HG03575 (cell line): ENCODE data around the gene ATP11A.

ENCODE experiments used
- ATAC-seq: cut with Tn5 transposase; IDR thresholded peaks from one replicate; pipeline ENCODE4 v1.9.1; 2021; ENCODE audit not compliant: unreplicated experiment, insufficient number of reproducible peaks, low FRiP score; ENCODE audit errors: extremely low read depth

ATP11A gene

GRCh38 chr13:112718318-112718717, 28.5 kb downstream of the ATP11A start:
- no peak for ATAC-seq

GRCh38 chr13:112719016-112719415, 29.2 kb downstream of the ATP11A start:
- ATAC-seq = no peak

GRCh38 chr13:112719556-112719955, 29.7 kb downstream of the ATP11A start:
- no peak for ATAC-seq

- ATAC-seq = no peak
Observed at GRCh38 chr13:112720251-112720650, 30.4 kb downstream of the ATP11A start.

GRCh38 chr13:112720814-112721197, 31.0 kb downstream of the ATP11A start:
- ATAC-seq = no peak

- no peak for ATAC-seq
Observed at GRCh38 chr13:112721198-112722104, 31.6 kb downstream of the ATP11A start.

GRCh38 chr13:112722433-112723263, 32.8 kb downstream of the ATP11A start:
- ATAC-seq = no peak

- ATAC-seq = no peak
Observed at GRCh38 chr13:112723771-112724170, 33.9 kb downstream of the ATP11A start.

- ATAC-seq = no peak
Observed at GRCh38 chr13:112724788-112725345, 35.0 kb downstream of the ATP11A start.

- ATAC-seq = no peak
Observed at GRCh38 chr13:112725346-112726015, 35.6 kb downstream of the ATP11A start.

GRCh38 chr13:112726016-112726767, 36.4 kb downstream of the ATP11A start:
- ATAC-seq = no peak

GRCh38 chr13:112727581-112727980, 37.7 kb downstream of the ATP11A start:
- ATAC-seq = no peak

GRCh38 chr13:112728375-112729126, 38.7 kb downstream of the ATP11A start:
- ATAC-seq = no peak

GRCh38 chr13:112729408-112729807, 39.6 kb downstream of the ATP11A start:
- ATAC-seq = no peak

GRCh38 chr13:112730157-112730671, 40.4 kb downstream of the ATP11A start:
- ATAC-seq = no peak

GRCh38 chr13:112731667-112732616, 42.1 kb downstream of the ATP11A start:
- ATAC-seq = no peak

GRCh38 chr13:112732679-112733078, 42.8 kb downstream of the ATP11A start:
- no peak for ATAC-seq
